ENCODE results near the gene RUSF1.
"Not testable (repeated sequence)": the region's sequence is repeated elsewhere in the genome, so short reads cannot be mapped to it uniquely, and the experiment has no call there.

RUSF1 gene

DNA sequence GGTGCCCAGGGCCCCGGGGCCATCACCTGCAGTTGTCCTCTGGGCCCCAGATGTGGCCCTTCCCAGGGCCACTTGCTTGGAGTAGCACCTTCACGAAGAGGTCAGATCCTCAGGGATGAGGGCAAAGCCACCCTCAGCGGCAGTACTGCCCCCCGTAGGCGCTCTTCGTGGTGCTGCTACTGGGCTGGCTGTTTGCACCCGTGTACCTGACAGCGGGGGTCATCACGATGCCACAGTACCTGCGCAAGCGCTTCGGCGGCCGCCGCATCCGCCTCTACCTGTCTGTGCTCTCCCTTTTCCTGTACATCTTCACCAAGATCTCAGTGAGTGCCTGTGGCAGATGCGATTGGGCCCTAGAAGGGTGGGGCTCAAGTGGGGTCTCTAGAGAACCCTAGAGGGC lies 22.6 kb downstream of the RUSF1 start:
- DNase-seq: no peak

DNA sequence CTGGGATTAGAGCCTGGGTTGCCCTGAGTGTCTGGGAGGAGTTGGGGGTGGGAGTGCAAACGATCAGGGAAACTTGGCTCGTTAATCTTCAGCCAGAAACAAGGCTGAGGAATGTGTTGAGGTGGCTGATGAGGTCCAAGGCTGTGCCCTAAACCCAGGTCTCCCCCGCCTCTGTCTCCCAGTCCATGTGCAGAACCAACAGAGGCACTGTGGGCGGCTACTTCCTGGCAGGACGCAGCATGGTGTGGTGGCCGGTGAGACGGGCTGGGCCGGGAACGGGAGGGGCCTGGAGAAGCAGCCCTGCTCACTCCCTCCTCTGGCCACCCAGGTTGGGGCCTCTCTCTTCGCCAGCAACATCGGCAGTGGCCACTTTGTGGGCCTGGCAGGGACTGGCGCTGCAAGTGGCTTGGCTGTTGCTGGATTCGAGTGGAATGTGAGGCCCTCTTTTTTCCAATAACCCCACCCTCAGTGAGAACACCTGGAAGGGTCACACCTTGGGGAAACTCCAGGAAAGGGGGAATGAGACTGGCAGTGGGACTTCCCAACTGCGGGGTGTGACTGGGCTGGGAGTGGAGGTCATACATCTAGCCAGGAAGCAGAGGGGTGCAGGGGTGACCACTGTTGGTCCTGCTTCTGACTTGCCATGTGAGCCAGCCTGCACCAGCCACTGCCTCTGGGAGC lies 23.6 kb downstream of the RUSF1 start:
- DNase-seq: no peak

DNA sequence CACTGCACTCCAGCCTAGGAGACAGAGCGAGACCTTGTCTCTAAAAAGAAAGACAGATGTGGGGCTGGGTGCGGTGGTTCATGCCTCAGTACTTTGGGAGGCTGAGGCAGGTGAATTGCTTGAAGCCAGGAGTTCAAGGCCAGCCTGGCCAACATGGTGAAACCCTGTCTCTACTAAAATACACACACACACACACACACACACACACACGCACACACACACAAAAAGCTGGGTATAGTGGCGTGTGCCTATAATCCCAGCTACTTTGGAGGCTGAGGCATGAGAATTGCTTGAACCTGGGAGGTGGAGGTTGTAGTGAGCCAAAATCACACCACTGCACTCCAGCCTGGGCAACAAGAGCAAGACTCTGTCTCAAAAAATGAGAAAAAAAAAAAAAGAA lies 24.1 kb downstream of the RUSF1 start:
- not testable (repeated sequence) for DNase-seq

DNA sequence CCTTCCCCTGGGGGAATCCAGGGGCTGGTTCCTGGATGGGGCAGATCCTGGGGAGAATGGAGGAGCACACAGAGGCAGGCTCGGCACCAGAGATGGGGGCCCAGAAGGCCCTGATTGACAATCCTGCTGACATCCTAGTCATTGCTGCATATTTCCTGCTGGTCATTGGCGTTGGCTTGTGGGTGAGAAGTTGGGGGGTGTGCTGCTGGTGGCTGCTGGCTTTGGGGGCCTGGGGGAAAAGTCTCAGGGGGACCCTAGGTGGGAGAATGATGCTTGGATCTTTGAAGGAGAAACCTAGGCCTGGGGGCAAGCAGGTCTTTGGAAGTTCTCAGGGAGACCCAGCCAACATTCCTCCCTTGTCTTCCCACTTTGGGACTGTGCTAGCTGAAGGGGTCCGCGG lies 25.1 kb downstream of the RUSF1 start, which contains the start of gene SLC5A2:
Gene SLC5A2, plus strand, starts transcription at position 43 of the 400 bp plus-strand sequence. Its CDS starts 14 bp downstream, at position 57.
- DNase-seq: no peak

DNA sequence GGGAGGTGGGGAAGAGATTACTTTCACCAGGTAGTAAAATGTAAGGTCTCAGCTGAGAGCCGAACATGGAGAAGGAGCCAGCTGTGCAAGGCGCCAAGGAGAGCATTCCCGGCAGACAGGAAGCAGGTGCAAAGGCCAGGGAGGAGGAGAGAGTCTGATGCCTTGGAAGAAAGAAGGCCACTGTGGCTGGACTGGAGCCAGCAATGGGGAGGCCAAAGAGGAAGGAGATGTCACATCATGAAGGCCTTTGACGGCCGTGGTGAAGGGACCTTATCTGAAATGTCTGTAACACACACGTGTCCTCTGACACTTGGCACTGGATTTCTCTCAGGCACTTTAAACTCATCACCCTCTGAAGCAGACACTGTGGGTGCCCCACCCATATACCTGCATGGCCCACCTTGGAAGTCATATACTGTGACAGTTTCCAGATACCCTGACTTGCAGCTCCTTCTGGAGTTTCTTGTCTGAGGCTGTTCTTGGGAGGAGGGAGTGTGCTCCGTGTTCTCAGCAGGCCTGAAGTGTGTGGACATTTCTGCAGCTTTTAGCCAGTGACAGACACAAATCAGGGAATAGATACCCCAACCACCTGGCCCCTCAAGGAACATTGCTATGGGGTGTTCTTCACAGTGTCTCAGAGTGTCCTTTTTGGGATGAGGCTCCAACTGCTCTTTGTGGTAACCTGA lies 27.2 kb downstream of the RUSF1 start:
- no peak for DNase-seq

DNA sequence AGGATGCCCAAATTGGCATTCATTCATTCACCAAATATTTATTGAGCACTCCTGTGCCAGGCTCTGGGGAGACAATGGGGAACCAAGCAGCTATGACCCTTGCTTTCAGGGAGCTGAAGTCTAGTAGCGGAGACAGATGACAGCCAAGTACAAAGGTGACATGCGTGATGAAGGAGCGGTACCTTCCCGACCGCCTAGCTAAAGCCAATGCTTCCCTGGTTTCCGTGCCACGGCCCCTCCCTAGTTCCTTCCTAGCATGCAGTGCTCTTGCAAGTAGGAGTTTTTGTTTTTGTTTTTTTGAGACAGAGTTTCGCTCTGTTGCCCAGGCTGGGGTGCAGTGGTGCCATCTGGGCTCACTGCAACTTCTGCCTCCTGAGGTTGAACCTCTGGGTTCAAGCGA lies 28.4 kb downstream of the RUSF1 start:
- DNase-seq: no peak

DNA sequence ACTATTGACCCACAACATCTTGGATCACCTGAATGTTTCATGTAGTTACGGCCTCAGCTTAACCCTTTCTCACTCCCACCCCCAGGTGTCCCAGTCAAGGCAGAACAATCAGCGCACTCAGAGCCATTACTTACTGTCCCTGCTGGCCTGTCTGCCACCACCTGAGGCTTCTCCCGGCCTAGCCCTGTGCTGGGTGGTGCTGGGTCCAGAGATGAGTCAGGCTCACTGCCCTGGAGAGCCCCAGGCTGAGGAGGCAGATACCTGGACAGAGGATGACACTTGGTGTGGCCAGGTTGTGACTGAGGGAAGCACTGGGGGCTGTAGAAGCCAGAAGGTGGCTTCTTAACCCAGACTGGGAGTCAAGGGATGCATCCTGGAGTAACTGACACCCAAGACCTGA lies 29.2 kb downstream of the RUSF1 start:
- DNase-seq: no peak

DNA sequence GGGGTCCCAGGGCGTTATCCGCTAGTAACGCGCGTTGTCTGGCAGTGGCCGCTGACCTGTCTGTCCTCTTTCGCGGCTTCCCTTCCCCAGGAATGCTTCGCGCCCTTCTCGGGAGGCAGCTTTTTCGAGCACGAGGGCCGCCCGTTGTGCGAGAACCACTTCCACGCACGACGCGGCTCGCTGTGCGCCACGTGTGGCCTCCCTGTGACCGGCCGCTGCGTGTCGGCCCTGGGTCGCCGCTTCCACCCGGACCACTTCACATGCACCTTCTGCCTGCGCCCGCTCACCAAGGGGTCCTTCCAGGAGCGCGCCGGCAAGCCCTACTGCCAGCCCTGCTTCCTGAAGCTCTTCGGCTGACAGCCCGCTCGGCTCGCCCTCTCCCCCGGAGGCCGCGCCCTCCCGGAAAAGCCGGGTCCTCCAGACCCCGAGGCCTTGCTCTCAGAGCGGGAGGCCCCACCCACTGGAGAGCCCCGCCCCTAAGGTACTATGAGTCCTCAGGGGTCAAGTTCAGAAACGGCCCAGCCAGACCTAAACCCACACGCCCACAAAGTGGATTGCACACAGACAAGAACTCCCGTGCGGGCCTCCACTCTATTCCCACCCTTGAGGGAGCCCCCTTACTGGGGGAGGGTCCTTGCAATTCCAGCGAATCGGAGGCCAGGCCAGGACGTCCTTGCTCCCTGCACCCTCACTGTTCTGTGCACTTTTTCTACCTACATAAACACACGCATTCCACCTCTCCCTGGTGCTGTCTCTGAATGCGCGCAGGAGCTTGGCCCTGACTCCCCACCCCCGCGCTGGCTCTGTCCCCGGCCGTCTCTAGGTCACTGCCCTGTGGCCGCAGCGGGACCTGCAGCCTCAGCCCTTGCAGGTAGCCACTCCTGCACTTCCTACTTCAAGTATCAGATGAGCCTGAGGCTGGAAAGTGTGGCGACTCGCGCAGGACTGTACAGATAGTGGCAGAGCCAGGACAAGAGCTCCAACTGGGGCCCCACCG lies 30.7 kb downstream of the RUSF1 start:
- DNase-seq: peak in 3 of 5 experiments; percentile 18 to 38 (median 27)

DNA sequence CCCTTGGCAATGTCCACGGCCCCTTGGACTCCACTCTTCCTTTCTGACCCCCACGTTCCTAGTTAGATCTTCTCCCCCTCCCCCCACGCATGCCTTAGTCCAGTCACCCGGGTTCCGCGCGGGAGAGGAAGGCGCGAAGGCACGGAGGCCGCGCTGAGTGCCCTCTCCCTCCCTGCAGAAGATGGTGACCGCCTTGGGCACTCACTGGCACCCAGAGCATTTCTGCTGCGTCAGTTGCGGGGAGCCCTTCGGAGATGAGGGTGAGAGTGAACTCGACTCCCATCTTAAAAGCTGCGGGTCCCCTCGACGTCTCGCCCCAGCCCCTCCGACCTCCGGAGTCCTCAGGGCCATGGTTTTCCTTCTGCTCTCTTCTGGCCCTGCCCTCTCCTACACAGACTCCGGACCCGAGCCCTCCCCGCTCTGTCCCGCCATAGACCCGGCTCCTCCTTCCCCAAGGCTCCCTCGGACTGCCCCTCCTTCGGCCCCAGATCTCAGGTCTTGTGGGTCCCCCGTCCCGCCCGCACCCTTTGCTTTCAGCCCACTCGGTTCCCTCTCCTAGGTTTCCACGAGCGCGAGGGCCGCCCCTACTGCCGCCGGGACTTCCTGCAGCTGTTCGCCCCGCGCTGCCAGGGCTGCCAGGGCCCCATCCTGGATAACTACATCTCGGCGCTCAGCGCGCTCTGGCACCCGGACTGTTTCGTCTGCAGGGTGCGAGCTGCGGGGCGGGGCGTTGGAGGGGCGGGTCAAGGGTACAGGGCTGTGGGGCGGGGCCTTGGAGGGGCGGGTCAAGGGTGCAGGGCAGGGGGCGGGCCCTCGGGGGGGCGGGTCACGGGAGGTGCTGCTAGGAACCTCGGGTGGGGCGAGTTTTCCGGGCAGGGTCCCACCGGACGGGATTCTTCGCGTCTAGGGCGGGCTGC lies 31.6 kb downstream of the RUSF1 start:
- peak; percentile 63 to 91 (median 82) for DNase-seq

DNA sequence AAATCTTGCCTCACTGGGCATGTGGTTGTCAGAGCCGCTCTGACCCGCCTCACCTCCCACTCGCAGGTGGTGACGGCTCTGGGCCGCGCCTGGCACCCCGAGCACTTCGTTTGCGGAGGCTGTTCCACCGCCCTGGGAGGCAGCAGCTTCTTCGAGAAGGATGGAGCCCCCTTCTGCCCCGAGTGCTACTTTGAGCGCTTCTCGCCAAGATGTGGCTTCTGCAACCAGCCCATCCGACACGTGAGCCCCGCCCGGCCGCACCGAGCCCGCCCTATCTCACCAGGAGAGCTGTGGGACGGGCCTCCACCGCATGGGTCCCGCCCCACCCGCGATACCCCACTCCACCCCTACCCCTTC lies 32.3 kb downstream of the RUSF1 start:
- DNase-seq: peak in 1 of 5 experiments; percentile 35

DNA sequence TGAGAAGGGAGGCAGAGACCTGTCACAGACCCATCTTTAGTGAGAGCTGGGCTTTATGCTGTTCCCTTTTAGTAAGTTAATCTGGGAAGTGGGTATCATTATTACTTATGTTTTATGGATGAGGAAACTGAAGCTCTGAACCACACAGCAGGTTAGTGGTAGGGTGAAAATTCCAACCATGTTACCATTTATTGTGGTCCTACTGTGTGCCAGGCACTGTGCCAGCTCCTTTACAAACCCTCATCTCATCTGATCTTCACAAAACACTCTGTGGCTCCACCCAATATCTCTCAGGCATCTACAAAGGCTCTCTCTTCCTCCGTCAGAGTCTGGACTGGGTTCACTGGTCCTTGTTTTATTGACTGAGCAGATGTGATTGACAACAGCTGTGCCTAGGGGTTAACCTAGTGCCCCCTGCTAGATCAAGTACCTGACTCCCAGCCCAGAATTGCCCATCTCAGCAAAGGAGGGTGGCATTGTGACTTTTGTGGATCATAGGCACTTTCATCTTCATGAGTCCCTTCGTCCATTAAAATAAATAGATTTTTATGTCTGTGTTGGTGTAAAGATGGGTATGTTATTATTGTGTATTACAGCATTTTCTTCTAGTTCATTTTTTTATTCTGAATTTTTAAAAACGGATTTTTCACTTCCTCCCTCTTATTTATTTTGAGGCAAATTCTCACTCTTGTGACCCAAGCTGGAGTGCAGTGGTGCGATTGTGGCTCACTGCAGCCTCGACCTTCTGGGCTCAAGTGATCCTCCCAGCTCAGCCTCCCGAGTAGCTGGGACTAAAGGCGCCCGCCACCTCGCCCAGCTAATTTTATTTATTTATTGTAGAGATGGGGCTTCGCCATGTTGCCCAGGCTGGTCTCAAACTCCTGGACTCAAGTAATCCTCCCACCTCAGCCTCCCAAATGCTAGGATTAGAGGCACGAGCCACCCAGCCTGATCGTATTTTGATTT lies 33.1 kb downstream of the RUSF1 start:
- DNase-seq: no peak

DNA sequence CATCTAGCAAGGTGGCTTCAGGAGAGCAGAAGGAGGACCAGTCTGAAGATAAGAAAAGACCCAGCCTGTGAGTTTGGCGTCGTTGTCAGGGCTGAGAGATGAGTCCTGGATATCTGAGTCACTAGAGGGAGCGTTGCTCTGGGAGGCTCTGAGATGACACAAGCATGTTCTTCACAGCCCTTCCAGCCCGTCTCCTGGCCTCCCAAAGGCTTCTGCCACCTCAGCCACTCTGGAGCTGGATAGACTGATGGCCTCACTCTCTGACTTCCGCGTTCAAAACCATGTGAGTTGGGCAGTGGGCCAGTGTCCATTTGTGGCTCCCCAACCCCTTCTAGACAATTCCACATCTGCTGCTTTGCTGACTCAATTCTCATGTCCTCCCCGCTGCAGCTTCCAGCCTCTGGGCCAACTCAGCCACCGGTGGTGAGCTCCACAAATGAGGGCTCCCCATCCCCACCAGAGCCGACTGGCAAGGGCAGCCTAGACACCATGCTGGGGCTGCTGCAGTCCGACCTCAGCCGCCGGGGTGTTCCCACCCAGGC lies 33.9 kb downstream of the RUSF1 start:
- no peak for DNase-seq

DNA sequence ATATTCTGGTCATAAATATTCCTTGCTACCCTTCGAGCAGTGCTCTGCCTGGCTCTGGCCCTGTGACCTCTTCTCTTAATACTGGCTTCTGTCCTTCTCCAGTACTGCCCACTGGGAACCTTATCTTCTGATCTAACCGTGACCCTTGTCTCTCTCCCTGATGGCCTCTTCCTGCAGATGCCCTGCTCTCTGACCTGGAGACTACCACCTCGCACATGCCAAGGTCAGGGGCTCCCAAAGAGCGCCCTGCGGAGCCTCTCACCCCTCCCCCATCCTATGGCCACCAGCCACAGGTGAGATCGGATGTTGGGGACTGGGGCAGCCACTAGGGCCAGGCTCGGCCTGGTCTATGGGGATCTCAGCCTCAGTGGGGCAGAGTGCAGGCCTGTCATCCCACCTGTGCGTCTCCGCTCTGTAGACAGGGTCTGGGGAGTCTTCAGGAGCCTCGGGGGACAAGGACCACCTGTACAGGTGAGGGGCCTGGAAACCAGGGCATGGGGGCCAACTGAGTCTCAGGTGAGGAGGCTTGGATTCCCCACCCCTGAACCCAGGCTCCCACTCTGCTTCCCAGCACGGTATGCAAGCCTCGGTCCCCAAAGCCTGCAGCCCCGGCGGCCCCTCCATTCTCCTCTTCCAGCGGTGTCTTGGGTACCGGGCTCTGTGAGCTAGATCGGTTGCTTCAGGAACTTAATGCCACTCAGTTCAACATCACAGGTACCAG lies 34.8 kb downstream of the RUSF1 start:
- no peak for DNase-seq

DNA sequence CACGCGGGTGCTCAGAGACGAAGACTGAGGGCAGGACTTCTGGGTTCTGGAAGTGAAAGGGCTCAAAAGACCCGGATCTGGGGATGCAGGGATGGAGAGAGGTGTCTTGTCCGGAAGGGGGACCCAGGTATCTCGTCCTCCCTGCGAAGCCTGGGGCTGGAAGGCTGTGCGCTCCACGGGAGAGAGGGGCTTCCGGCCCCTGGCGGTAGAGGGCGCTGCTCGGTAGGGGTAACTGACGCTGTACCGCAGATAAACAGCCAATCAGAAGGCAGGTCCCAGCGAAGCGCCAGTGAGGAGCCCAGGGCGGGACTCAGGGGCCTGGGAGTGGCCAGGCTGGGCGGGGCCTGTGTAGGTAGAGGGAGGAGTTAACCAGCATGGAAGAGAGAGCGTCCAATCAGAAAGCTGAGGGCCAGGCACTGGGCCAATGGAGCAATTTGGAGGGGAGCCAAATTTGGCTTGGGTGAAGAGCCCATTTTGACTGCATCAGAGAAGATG lies 35.4 kb downstream of the RUSF1 start:
- peak in 2 of 5 experiments; percentile 18 to 54 for DNase-seq

DNA sequence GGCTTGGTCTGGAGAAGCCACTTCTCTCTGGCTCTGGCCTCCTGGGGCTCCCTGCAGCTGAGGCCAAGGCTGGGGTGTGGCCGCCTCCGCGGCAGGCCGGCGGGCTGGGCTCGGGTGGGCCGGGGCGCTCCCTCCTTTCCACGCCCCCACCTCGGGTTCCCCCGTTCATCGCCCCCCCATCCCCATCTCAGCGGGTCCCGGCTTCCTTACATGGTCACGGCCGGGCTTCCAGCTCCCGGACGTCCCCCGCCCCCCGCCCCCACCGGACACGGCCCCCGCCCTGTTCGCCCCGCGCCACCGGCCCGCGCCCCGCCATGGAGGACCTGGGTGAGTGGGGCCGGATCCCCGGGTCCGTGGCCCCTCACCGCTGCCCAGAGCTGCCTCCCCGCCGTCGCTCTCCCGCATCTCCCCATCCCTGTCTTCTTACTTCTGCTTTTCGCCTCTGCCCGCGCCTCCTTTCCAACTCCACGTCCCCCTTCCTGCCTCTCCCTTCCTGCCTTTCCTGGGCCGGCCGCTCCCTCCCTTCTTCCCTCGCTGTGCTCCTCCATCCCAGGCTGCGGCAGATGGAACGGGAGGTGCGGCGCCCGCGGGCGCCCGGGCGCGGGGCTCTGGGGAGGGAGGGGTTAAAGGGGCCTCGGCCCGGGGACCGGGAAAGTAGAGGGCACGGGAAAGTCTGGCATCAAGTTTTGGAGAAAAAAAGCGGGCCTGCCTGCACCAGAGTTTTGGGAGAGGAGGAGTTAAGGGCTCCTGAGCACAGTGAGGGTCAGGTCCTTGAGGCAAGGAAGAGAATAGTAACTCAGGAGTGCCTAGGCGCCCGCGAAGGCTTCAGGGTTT lies 36.1 kb downstream of the RUSF1 start, which contains the start of gene TGFB1I1:
Gene TGFB1I1, plus strand, starts transcription at position 278 of the 834 bp plus-strand sequence. Its CDS starts 37 bp downstream, at position 315.
- DNase-seq: no peak

DNA sequence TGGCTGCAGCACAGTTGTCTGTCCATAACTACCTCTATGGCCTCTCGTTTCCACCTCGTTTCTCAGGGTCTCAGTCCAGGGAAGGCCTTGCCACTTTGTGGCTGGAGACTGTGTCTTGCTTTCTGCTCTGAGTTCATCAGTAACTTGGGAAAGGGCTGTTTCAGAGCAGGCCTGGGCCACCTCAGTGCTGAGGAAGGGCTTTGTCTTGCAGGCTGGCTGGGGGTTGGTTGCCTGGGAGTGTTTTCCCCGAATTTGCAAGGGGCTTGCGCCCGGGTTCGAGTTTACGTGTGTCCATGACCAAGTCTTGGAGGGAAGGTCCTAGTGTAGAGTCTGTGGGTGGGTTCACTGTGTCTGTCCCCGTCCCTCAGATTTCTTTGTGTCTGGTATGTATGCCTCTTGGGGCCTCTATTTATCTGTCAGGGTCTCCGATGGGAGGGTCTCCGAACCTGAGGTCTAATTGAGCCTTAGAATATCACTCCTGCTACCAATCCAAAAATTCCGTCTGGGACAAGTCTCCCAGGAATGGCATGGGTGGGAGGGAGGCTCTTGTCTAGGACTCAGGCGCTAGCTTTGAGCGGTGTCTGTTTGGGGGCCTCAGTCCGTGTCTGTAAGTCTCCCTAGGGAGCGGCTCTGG lies 36.8 kb downstream of the RUSF1 start:
- DNase-seq: no peak

DNA sequence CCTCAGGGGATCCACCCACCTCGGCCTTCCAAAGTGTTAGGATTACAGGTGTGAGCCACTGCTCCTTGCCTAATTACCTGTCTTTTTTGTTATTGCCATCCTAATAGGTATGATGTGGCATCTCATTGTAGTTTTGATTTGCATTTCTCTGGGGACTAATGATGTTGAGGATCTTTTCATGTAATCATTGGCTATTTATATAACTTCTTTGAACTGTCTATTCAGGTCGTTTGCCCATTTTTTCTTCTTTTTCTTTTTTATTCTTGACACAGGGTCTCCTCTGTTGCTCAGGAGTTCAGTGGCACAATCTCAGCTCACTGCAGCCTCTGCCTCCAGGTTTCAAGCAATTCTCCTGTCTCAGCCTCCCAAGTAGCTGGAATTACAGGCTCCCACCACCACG lies 37.6 kb downstream of the RUSF1 start:
- no peak for DNase-seq

DNA sequence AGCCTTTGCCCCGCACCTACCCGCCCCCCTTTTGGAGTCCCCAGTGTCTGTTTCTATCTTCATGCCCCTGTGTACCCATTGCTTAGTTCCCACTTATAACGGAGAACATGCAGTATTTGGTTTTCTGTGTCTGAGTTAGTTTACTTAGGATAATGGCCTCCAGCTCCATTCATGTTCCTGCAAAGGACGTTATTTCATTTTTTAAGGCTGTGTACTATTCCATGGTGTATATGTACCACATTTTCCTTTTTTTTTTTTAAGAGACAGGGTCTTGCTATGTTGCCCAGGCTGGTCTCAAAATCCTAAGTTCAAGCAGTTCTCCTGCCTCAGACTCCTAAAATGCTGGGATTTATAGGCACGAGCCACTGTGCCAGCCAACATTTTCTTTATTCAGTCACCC lies 40.3 kb downstream of the RUSF1 start:
- no peak for DNase-seq
